Fibroblast of lung (primary cell): Measurements from ENCODE around the gene PDE6A. TPM values are rescaled to one million over a fixed set of nuclear protein-coding genes. Genes with fewer than 3 reads are reported as not detected.

Experiments used
- DNase-seq, 2 donors: peaks; one replicate each; pipeline versions ENCODE4 v3.0.0 to v3.0.0-alpha.2; 2010; ENCODE audit warnings: low read depth in 2 of 2
- H2AFZ ChIP-seq: 2 replicates; pipeline ENCODE4 v1.5.1; 2012; ENCODE audit warnings: low read length, control low read depth, inconsistent platforms
- H3K27ac ChIP-seq: 2 replicates; pipeline ENCODE4 v1.5.1; 2011; ENCODE audit warnings: low read length, control low read depth; ENCODE audit not compliant: insufficient read depth
- H3K27me3 ChIP-seq: 2 replicates; pipeline ENCODE4 v1.5.1; 2011; ENCODE audit warnings: mild to moderate bottlenecking, low read length; ENCODE audit not compliant: control insufficient read depth, insufficient read depth
- H3K36me3 ChIP-seq: 2 replicates; pipeline ENCODE4 v1.5.1; 2011; ENCODE audit warnings: low read length; ENCODE audit not compliant: control insufficient read depth, insufficient read depth
- H3K4me1 ChIP-seq: 2 replicates; pipeline ENCODE4 v1.5.1; 2011; ENCODE audit warnings: low read length; ENCODE audit not compliant: control insufficient read depth, insufficient read depth; ENCODE audit errors: extremely low read depth
- H3K4me2 ChIP-seq: 2 replicates; pipeline ENCODE4 v1.5.1; 2011; ENCODE audit warnings: low read length, control low read depth; ENCODE audit not compliant: insufficient read depth; ENCODE audit errors: extremely low read depth
- H3K4me3 ChIP-seq, 4 experiments: fragments of 200-600 bp in 1 of 4; sonication (generic) in 1 of 4; replicated peaks in 1 of 4; 2 replicates each; pipeline ENCODE4 v1.5.1; 2011 to 2016; ENCODE audit warnings: low read length in 4 of 4, low read depth in 3 of 4, mild to moderate bottlenecking in 3 of 4, control low read depth in 2 of 4, inconsistent platforms in 1 of 4, mixed read lengths in 1 of 4; ENCODE audit not compliant: insufficient read depth in 1 of 4; ENCODE audit errors: control extremely low read depth in 1 of 4
- H3K79me2 ChIP-seq: 2 replicates; pipeline ENCODE4 v1.5.1; 2012; ENCODE audit warnings: mild to moderate bottlenecking, low read length, inconsistent platforms; ENCODE audit not compliant: control insufficient read depth, insufficient read depth
- H3K9ac ChIP-seq: 2 replicates; pipeline ENCODE4 v1.5.1; 2011; ENCODE audit warnings: mild to moderate bottlenecking, low read length, control low read depth; ENCODE audit not compliant: insufficient read depth
- H3K9me3 ChIP-seq: 2 replicates; pipeline ENCODE4 v1.5.1; 2012; ENCODE audit warnings: low read depth, low read length; ENCODE audit not compliant: control insufficient read depth, insufficient read depth
- H4K20me1 ChIP-seq: 2 replicates; pipeline ENCODE4 v1.5.1; 2011; ENCODE audit warnings: low read length; ENCODE audit not compliant: control insufficient read depth, insufficient read depth; ENCODE audit errors: extremely low read depth
- CTCF ChIP-seq, 2 donors: IDR thresholded peaks in 1 of 2; conservative IDR thresholded peaks in 1 of 2; 1 replicate in 1 of 2; 2 replicates in 1 of 2; pipeline ENCODE4 v1.5.1; 2011 to 2012; ENCODE audit warnings: low read length in 2 of 2, control low read depth in 1 of 2, inconsistent platforms in 1 of 2, low read depth in 1 of 2, mild to moderate bottlenecking in 1 of 2
- EZH2 ChIP-seq: IDR thresholded peaks from 2 replicates; pipeline ENCODE4 v1.5.1; 2012; ENCODE audit warnings: low read length, control low read depth, mild to moderate bottlenecking; ENCODE audit errors: missing control alignments
- polyA plus RNA-seq, 2 donors: library from polyadenylated mRNA; depleted of rRNA in 1 of 2; stranded (reverse) in 1 of 2; unstranded in 1 of 2; fragments of >200 nt; gene quantifications; 2 replicates each; pipeline ENCODE4 v1.2.1, GENCODE V29; 2011 to 2012; ENCODE audit warnings: missing spikeins in 1 of 2
- total RNA-seq: library from RNA; depleted of rRNA; stranded (reverse); fragments of >200 nt; gene quantifications from 2 replicates; pipeline ENCODE4 v1.2.1, GENCODE V29; 2014

Gene PDE6A
- total and polyA plus RNA-seq, 2 donors (not counting 1 experiment from before 2014, with no cell fraction given) = under 0.01 TPM; not detected in 1

- Histone ChIP-seq H3K27me3 (no peaks in the 10 kb centered on the region), H4K20me1 (no peaks in the 10 kb centered on the region), H3K4me3 (no peak overlapping the region), H3K9ac (no peak overlapping the region), H3K79me2 (no peaks in the 10 kb centered on the region), H3K4me1 (peaks cover 2% of the 10 kb centered on the region), H3K9me3 (no peaks in the 10 kb centered on the region), H3K4me2 (no peak overlapping the region), H2AFZ (no peak overlapping the region), H3K27ac (no peak overlapping the region), H3K36me3 (no peaks in the 10 kb centered on the region)
- DNase-seq = no peak
- TF ChIP-seq EZH2 (no peak), CTCF (conservative IDR thresholded peaks at IDR 0.05 in 1 of 2, IDR thresholded peaks at IDR 0.05 in 1 of 2; ENCODE audit: low read depth in 1 of 2, low read length in 2 of 2) (no peak)
Observed at GRCh38 chr5:149823375-149823774, 121.2 kb downstream of the PDE6A start.

- Histone ChIP-seq H3K9me3 (no peaks in the 10 kb centered on the region), H3K4me3 (no peak overlapping the region), H3K4me1 (peaks cover 2% of the 10 kb centered on the region), H3K27me3 (no peaks in the 10 kb centered on the region), H3K27ac (no peak overlapping the region), H2AFZ (no peak overlapping the region), H3K4me2 (no peak overlapping the region), H3K36me3 (no peaks in the 10 kb centered on the region), H4K20me1 (no peaks in the 10 kb centered on the region), H3K9ac (no peak overlapping the region), H3K79me2 (no peaks in the 10 kb centered on the region)
- DNase-seq = no peak
- TF ChIP-seq EZH2 = no peak
- no peak for TF ChIP-seq CTCF (conservative IDR thresholded peaks at IDR 0.05 in 1 of 2, IDR thresholded peaks at IDR 0.05 in 1 of 2; ENCODE audit: low read depth in 1 of 2, low read length in 2 of 2)
Observed at GRCh38 chr5:149822301-149822700, 122.3 kb downstream of the PDE6A start.

- no peaks in the 10 kb centered on the region for H3K27me3 ChIP-seq
- H2AFZ ChIP-seq = no peak overlapping the region
- H3K9me3 ChIP-seq = no peaks in the 10 kb centered on the region
- H3K4me2 ChIP-seq = no peak overlapping the region
- H4K20me1 ChIP-seq = no peaks in the 10 kb centered on the region
- H3K4me1 ChIP-seq = no peaks in the 10 kb centered on the region
- H3K36me3 ChIP-seq = no peaks in the 10 kb centered on the region
- no peak for DNase-seq
- no peak overlapping the region for H3K9ac ChIP-seq
- TF ChIP-seq CTCF (conservative IDR thresholded peaks at IDR 0.05 in 1 of 2, IDR thresholded peaks at IDR 0.05 in 1 of 2; ENCODE audit: low read depth in 1 of 2, low read length in 2 of 2) (no peak), EZH2 (no peak)
- H3K79me2 ChIP-seq = no peaks in the 10 kb centered on the region
- H3K4me3 ChIP-seq = no peak overlapping the region
- no peak overlapping the region for H3K27ac ChIP-seq
Observed at GRCh38 chr5:149820536-149821510, 123.8 kb downstream of the PDE6A start.
